ENCODE measurements around the gene AMPD1.

Gene AMPD1

GRCh38 chr1:114695430-114696058 is at the start of gene AMPD1:
TSS of gene AMPD1 (minus strand) at chr1:114695546. CDS start at chr1:114695471, 75 bp downstream.
- DNase-seq: no peak

DNA sequence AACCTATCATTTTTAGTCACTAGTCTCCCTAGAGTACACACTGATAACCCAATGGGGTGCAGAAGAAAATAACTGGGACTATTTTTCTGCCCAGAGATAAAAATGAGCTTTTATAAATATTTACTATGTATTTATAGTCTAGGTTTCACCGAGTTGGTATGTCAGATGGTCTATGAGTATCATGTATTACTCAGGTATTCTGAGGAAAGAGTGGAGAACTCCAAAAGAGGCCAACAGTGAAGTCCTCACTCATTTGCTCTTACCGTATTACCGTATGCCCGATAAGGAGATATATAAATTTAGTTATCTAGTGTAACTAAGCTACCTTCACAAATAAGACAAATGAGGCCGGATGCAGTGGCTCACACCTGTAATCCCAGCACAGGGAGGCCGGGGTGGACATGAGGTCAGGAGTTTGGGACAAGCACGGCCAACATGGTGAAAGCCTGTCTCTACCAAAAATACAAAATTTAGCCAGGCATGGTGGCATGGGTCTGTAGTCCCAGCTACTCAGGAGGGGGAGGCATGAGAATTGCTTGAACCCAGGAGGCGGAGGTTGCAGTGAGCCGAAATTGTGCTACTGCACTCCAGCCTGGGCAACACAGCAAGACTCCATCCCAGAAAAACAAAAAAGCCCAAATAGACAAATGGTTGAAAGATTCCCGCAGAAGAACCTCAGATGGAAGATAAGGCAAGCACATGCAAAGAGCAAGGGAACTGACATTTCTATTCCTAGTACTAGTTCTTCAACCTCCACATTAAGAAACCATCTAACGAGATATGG is 46.8 kb upstream of the AMPD1 start:
- DNase-seq: no peak

- no peak for DNase-seq
Observed at GRCh38 chr1:114740331-114740730, 45.0 kb upstream of the AMPD1 start.

DNA sequence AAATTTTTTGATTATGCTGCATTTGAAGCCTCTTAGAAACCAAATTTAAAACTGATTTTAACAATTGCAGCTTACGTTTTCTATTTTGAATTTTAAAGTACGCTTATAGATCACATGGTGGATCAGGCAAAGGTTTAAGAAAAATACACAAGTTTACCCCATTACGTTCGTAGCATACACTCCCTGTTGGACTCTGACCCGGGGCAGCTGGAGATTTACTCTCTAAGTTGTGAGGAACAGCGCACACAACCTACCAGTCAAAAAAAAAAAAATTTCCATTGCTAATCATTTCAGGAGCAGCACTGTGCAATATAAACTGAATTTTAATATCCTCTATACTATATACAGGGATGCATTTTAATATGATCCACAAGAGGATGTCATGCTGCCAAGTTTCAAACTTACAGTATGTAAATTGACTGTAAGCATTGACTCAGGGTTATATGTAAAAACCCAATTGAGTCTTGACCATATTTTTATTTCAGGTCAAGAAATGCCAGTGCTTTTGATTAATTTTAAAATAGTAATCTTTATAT is 42.0 kb upstream of the AMPD1 start:
- no peak for DNase-seq

DNA sequence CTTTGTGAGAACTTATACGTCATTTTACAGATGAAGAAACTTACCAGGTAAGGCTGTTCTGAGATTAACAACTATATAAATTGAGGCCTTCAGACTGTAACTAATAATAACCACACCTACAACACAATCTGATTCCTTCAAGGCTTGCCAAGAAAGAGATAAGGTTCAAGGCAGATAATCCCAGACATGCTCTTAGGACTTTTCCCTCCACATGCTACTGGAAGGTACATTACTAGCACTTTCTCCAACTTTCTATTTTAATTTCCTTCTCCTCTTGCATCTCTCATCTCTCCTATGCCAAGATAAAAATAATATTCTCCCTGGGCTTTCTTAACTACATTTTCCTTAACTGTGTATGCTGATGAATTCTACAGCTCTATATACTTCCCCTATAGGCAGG is 40.1 kb upstream of the AMPD1 start:
- DNase-seq: no peak

GRCh38 chr1:114729782-114730181 is 34.4 kb upstream of the AMPD1 start:
- no peak for DNase-seq

DNA sequence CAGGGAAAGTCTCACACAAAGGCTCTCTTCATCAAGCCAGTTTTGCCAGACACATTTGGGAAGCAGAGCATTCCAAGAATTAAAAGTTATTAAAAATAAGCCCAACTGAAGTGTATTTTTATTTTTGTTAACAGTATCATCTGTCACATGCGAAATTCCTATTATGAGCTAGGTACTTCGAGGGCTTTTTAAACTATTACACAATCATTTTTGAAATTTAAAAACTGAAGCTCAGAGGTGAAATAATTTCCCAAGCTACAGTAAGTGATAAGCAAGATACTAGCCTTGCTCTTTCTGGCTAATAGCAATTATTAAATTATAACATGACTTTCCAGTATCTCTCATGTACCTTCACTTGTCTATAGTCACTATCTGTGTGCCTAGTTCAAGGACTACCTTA is 33.2 kb upstream of the AMPD1 start:
- no peak for DNase-seq

- DNase-seq: no peak
Observed at GRCh38 chr1:114725230-114725629, 29.9 kb upstream of the AMPD1 start.

DNA sequence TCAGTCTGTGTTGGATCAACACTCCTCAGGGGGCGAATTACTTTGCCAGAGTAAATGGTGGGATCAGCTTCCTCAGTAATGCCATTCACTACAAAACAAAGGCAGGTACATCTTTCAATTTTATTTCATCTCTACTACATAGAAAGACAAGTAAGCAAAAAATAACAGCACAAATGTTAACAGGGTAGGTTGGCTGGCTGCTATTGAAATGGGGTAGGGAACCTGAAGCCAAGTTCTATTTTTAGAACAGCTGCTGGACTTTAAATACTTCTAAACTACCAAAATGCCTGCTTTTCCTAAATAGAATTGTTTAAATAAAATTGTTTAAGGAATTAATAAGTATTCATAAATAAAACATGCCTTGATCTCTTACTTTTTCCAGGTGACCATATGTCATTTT is 28.6 kb upstream of the AMPD1 start:
- no peak for DNase-seq

- DNase-seq: no peak
Observed at GRCh38 chr1:114723457-114723856, 28.1 kb upstream of the AMPD1 start.

DNA sequence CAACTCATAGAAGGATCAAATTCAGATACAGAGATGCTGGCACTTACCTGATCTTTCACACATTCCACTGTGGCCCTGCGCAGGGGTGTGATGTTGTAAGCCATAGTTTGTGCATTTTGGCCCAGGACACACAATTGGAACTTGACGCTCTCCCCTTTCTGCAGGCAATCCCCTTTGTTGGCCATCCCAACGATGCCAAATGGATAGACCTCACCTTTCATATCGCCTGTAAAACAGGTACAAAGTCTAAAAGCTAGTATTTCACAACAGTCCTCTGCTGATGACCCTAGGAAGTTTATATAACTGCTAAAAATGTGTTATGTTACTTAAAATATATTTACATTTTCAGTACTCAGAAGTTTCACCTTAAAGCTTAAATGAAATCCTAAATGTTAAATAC is 25.1 kb upstream of the AMPD1 start:
- DNase-seq: no peak

DNA sequence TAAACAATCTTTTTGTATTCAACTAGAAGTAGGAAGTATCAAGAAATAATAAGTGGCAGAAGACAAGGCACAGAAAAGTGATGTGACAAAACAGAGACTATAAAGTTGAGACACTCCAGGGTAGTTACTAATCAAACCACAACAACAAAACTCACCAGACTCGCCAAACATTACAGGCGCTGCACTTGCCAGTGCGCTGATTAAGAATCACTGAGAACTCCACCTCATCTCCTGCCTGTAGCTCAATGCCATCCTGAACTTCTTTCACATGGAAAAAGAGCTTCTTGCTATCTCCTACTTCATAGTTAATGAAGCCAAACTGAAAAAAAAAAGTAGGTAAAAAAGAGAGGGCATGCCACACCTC is 24.1 kb upstream of the AMPD1 start:
- DNase-seq: no peak

DNA sequence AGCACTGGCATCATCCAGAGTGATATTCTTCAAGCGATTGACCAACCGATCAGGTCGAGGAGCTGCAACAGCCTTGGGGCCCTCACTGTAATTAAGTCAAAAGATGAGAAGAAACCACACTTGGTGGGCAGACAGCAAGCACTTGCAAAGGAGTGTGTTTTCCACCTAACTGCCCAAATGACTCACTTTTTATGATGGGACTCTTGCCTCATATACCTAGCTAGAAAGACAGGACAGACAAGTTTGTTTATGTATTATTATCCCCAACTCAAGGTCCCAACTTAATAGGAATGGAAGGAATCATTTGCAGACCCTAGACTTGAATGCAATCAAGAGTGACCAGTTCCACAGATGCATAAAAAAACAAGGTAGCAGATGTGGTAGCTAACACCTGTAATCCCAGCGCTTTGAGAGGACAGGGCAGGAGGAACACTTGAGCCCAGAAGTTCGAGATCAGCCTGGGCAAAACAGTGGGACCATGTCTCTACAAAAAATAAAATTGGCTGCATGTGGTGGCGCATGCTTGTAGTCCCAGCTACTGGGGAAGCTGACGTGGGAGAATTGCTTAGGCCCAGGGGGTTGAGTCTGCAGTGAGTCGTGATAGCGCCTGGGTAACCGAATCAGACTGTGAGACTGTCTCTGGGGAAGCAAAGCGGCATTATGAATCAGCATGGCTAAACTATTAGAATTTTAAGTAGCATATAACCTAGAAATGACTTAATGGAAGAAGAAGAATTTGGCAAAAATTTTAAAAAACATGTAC is 23.5 kb upstream of the AMPD1 start:
- no peak for DNase-seq

DNA sequence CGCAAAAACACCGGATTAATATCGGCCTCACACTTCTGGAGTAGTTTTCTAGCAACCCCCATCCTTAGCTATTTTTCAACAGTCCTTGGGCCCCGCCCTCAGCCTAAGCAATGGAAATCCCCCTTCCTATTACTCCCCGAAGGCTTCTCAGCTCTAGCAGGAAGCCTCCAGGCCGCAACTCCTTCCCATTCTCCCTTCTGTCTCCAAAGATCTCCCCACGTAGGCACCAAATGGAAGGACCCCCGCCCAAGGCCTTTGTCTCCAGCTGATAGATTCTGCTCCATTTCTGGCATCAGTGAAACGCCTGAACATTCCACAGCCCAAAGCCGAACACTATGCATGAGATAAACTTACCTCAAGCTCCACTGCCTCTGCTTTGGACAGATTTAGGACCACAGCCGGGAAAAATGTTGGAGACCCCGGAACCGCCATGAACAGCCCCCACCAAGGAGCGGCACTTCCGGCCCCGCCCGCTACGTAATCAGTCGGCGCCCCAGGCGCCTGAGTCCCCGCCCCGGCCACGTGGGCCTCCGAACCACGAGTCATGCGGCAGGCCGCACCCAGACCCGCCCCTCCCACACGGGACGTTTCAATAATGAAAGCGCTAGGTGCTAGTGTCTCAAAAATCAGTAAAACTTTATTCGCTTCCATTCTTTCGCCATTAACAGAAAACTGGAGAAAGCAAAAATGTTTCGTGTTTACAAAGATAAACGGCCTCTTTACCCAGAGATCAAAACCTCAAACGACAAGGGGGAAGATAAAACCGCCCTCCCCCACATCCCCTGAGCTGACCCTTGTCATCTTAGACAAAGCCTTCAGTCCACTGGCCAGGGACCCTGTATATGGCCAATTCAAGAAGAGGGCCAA is 21.2 kb upstream of the AMPD1 start, which contains the start of gene NRAS:
Gene NRAS (minus strand): TSS at position 468 of the 867 bp plus-strand sequence. CDS start 611 bp downstream, outside the sequence.
- DNase-seq: peak; percentile 95

DNA sequence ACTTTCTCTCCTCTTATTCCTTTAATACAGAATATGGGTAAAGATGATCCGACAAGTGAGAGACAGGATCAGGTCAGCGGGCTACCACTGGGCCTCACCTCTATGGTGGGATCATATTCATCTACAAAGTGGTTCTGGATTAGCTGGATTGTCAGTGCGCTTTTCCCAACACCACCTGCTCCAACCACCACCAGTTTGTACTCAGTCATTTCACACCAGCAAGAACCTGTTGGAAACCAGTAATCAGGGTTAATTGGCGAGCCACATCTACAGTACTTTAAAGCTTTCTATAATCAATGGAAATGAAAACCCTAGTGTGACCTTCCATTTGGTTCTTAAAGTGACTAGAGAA is 20.6 kb upstream of the AMPD1 start:
- no peak for DNase-seq

DNA sequence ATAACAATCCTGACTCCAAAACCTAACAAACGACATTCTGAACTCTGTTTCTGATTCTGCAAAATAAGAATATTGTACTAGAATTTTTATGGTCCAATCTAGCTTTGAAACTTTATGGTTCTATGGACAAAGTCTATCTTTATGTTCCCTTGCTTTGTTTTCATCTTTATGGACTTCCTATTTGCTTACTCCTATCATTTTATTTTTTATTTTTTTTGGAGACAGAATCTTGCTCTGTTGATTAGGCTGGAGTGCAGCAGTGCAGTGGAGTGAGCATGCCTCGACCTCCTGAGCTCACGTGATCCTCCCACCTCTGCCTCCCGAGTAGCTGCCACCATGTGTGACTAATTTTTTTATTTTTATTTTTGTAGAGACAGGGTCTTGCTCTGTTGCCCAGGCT is 17.6 kb upstream of the AMPD1 start:
- DNase-seq: no peak

DNA sequence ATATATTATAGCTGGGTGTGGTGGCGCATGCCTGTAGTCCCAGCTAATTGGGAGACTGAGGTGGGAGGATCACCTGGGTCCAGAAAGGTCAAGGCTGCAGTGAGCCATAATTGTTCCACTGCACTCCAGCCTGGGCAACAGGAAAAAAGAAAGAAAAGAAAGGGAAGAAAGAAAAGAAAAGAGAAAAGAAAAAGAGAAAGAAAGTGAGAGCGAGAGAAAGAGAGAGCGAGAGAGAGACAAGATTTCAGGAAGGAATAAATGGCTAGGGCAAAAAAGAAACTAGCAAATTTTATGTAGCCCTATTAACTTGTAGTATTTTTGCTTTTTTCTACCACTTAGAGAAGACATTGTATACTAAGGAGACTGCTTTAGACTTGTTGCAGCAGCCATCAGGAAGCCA is 15.0 kb upstream of the AMPD1 start:
- no peak for DNase-seq

DNA sequence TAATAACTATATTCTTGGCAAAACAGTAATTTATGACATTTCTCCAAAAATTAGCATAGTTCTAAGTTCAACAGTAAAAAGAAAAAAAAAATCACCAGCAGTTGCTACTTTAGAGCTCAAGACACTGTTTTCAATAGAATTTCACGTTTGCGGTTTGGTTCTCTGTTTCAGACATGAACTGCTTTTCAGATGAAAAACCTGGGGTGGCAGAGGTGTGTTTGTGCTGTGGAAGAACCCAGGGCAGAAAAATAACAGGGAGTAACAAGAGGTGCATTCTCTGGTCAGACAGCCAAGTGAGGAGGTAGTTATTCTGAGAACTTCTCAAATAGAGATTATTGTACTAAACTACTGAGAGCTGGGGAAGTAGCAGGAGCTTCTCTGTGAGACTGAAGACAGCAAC is 12.3 kb upstream of the AMPD1 start:
- DNase-seq: no peak

- no peak for DNase-seq
Observed at GRCh38 chr1:114703242-114703641, 7.9 kb upstream of the AMPD1 start.

GRCh38 chr1:114702737-114703136 is 7.4 kb upstream of the AMPD1 start:
- no peak for DNase-seq

DNA sequence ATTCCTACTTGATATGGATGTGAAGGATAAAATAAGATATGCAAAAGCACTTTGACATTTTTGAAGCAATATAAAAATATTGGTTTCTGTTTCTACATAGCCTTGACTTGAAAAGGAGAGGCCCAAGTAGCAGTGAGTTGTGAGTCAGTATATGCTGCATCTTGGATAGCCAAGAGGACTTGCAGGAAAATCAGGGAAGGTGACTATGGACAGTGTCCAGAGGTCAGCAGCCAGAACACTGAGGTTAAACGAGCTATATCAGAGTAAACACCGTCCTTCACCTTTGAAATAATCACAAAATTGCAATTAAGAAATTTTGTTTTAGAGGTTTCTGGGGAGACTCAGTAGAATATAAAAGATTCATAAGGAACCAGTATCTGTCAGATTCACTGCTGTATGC is 6.6 kb upstream of the AMPD1 start:
- DNase-seq: no peak

GRCh38 chr1:114700036-114700600 is 4.8 kb upstream of the AMPD1 start:
- DNase-seq: no peak
